Cardiac muscle cell (in vitro differentiated cells and primary cell): Measurements from ENCODE around the gene HEYL. TPM values are rescaled to one million over a fixed set of nuclear protein-coding genes. Genes with fewer than 3 reads are reported as not detected.

Source experiments
- DNase-seq, 2 donors: peaks; one replicate each; pipeline versions ENCODE4 v3.0.0 to v3.0.0-alpha.2; 2010 to 2017; ENCODE audit warnings: low read depth in 1 of 2, low spot score in 1 of 2
- H3K27ac ChIP-seq: fragments of 200-600 bp; sonication (generic); 2 replicates; pipeline ENCODE4 v1.5.1; 2016
- H3K27me3 ChIP-seq: fragments of 200-600 bp; sonication (generic); 2 replicates; pipeline ENCODE4 v1.6.0; 2016; ENCODE audit warnings: control low read depth
- H3K36me3 ChIP-seq: fragments of 200-600 bp; sonication (generic); 2 replicates; pipeline ENCODE4 v1.5.1; 2016; ENCODE audit warnings: control low read depth
- H3K4me1 ChIP-seq: fragments of 200-600 bp; sonication (generic); 2 replicates; pipeline ENCODE4 v1.8.1; 2017; ENCODE audit warnings: low read depth, mild to moderate bottlenecking, mixed run types
- H3K4me3 ChIP-seq: fragments of 200-600 bp; sonication (generic); 2 replicates; pipeline ENCODE4 v1.5.1; 2016; ENCODE audit warnings: mild to moderate bottlenecking
- H3K9me3 ChIP-seq: fragments of 200-600 bp; sonication (generic); 2 replicates; pipeline ENCODE4 v1.5.1; 2017; ENCODE audit warnings: low read depth, mild to moderate bottlenecking, control low read depth
- polyA plus RNA-seq: library from polyadenylated mRNA; unstranded; fragments of >200 nt; fragmentation: Nextera tagmentation; extraction: Ambion mirVana; gene quantifications from 2 replicates; pipeline ENCODE4 v1.2.1, GENCODE V29; 2016
- total RNA-seq: library from RNA; depleted of rRNA; stranded (reverse); fragments of >200 nt; gene quantifications from 2 replicates; pipeline ENCODE4 v1.2.3, GENCODE V29; 2016
- TF ChIP-seq, protein P1 (sequence below): IDR thresholded peaks from 2 replicates; pipeline ENCODE4 v1.5.1; 2012; ENCODE audit warnings: low read depth, mild to moderate bottlenecking, low read length

The HEYL gene
- total and polyA plus RNA-seq, 2 experiments from 2014 or later, result 0.71 to 1.0 TPM

DNA sequence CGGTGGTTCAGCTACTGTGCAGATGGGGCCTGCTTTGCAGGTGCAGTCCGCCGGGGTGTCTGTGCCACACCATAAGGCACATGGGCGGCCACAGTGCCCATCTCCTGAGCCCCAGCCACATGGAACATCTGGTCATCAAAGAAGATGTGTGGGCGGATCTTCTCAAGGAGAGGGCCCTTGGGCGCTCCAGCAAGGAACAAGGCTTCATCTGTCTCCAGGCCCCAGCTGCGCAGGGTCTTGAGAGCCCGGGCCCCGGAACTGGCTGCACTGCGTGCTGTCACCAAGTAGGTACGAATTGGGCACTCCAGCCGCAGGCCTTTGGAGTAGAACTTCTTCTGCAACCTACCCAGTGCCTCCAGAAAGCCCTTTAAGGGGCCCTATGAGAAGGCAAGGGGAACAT is 19.7 kb upstream of the HEYL start:
- Histone ChIP-seq H3K27me3 (peaks cover 81% of the 10 kb centered on the region), H3K36me3 (no peaks in the 10 kb centered on the region), H3K9me3 (no peaks in the 10 kb centered on the region), H3K4me1 (no peaks in the 10 kb centered on the region), H3K4me3 (no peak overlapping the region), H3K27ac (no peak overlapping the region)
- TF ChIP-seq, protein P1, sequence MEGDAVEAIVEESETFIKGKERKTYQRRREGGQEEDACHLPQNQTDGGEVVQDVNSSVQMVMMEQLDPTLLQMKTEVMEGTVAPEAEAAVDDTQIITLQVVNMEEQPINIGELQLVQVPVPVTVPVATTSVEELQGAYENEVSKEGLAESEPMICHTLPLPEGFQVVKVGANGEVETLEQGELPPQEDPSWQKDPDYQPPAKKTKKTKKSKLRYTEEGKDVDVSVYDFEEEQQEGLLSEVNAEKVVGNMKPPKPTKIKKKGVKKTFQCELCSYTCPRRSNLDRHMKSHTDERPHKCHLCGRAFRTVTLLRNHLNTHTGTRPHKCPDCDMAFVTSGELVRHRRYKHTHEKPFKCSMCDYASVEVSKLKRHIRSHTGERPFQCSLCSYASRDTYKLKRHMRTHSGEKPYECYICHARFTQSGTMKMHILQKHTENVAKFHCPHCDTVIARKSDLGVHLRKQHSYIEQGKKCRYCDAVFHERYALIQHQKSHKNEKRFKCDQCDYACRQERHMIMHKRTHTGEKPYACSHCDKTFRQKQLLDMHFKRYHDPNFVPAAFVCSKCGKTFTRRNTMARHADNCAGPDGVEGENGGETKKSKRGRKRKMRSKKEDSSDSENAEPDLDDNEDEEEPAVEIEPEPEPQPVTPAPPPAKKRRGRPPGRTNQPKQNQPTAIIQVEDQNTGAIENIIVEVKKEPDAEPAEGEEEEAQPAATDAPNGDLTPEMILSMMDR, result no peak
- DNase-seq, result no peak

DNA sequence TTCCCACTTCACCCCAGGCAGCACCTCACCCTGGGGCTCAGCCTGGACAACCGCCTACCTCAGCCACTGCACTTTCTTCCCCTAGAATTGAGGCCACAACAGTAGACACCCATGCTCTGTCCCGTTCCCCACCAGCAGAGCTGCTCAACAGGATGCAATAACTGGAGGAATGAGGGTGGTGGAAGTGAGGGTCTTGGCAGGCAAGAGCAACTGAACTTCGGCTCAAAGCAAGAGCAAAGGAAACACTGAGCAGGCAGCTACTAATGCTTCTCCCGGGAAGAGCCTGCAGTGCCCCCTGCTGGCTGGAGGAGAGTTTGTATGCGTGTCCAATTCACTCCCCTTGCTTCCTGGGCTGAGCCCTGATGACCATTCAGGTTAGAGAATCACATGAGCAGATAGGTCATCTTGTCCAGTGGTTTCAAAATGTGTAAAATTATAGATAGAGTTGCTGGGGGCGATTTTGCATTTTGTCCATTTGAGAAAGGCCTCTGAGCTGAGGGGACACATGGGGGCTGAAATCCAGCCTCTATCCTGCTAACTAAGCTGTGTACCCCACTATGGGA is 18.6 kb upstream of the HEYL start:
- TF ChIP-seq, protein P1, result peak; percentile 85
- H3K4me1 ChIP-seq, result no peaks in the 10 kb centered on the region
- DNase-seq, result peak; percentile 73 to 83
- H3K27ac ChIP-seq, result no peak overlapping the region
- H3K36me3 ChIP-seq, result no peaks in the 10 kb centered on the region
- H3K27me3 ChIP-seq, result peaks cover 87% of the 10 kb centered on the region
- no peak overlapping the region for H3K4me3 ChIP-seq
- no peaks in the 10 kb centered on the region for H3K9me3 ChIP-seq

DNA sequence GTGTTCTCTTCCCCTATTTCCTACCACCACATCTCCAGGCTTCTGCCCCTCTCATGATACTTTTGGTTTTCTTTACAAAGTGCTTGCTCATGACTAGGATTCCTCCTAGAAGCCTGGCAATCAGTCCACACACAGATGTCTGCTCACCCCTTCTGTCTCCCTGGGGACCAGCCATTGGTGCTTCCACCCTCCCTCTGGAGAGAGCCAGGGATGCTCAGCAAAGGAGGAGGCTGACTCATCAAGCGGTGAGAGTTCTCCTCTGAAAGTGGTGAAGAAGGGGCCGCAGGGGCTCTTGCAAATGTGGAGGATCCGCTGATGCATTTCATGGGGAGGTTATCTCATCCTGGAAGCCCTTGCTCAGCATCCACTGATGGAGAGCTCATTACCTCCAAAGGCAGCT is 18.0 kb upstream of the HEYL start:
- DNase-seq, result no peak
- TF ChIP-seq, protein P1, result no peak
- peaks cover 81% of the 10 kb centered on the region for H3K27me3 ChIP-seq
- no peak overlapping the region for H3K27ac ChIP-seq
- H3K4me3 ChIP-seq, result no peak overlapping the region
- H3K36me3 ChIP-seq, result no peaks in the 10 kb centered on the region
- H3K9me3 ChIP-seq, result no peaks in the 10 kb centered on the region
- no peaks in the 10 kb centered on the region for H3K4me1 ChIP-seq

DNA sequence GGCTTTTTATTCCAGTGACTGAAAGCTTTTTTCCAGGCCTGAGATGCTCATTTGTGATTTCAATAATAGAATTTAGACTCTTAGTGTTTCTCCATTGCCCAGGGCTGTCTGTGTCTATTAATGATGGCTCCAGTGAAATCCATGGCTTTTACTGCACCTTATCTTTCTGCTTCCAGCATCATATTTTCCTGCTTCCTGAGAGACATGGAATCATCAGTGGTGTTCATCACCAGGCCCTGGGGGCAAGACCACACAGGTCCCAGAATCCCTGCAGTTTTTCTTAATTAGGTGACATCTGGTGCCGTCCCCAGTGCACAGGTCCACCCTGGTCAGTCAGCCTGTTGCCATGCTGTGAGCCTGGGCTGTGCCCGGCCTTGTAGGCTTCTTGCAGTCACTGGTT is 16.9 kb upstream of the HEYL start:
- Histone ChIP-seq H3K36me3 (no peaks in the 10 kb centered on the region), H3K27me3 (peaks cover 71% of the 10 kb centered on the region), H3K4me3 (no peak overlapping the region), H3K9me3 (no peaks in the 10 kb centered on the region), H3K27ac (no peak overlapping the region), H3K4me1 (no peaks in the 10 kb centered on the region)
- TF ChIP-seq, protein P1, result no peak
- DNase-seq, result no peak

DNA sequence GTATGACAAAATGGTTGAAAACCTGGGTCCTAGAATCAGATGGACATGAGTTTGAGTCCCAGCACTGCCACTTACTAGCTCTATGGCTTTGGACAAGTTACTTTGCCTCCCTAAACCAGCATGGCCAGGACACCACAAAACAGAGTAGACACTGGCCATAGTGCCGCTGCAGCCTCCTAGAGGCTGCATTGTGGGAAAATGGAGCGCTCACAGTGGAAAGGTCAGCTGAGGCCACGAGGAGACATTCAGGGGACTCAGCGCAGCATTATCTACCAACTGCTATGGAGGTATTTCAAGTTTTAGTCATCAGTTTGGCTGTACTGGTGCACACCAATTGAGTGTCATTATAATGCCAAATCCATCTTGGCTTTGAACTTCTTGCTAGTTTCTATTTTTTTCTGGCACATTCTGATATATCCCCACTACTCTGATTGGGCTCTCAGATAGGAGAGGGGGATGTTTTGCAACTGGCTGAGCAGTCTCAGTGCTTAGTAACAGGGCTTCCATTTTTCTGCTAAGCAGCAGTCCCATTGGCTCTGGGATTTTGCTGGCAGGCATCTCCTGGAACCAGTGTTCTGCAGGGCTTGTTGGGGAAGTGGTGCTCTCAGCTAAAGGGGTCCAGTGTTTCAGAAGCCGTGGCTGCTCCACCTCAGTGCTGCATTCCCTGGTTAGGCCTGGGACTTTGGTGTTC is 16.3 kb upstream of the HEYL start:
- no peaks in the 10 kb centered on the region for H3K36me3 ChIP-seq
- no peaks in the 10 kb centered on the region for H3K4me1 ChIP-seq
- no peak overlapping the region for H3K27ac ChIP-seq
- H3K9me3 ChIP-seq, result no peaks in the 10 kb centered on the region
- no peak for DNase-seq
- H3K27me3 ChIP-seq, result peaks cover 65% of the 10 kb centered on the region
- TF ChIP-seq, protein P1, result no peak
- no peak overlapping the region for H3K4me3 ChIP-seq
